ENCODE measurements around the gene KRT17.
"Not testable (repeated sequence)": the region's sequence is repeated elsewhere in the genome, so short reads cannot be mapped to it uniquely, and the experiment has no call there.

KRT17 gene

GRCh38 chr17:41635121-41636097, 11.0 kb upstream of the KRT17 start:
- no peak for FAIRE-seq
- DNase-seq (ENCODE audit: insufficient read length, low spot score) = no peak

GRCh38 chr17:41634639-41635038, 10.3 kb upstream of the KRT17 start:
- no peak for FAIRE-seq
- DNase-seq (ENCODE audit: insufficient read length, low spot score) = no peak

GRCh38 chr17:41633556-41634199, 9.3 kb upstream of the KRT17 start:
- DNase-seq (ENCODE audit: insufficient read length, low spot score) (no peak), FAIRE-seq (peak; percentile 18)

- FAIRE-seq = no peak
- DNase-seq (ENCODE audit: insufficient read length, low spot score) = no peak
These were observed 8.2 kb upstream of the KRT17 start for GRCh38 chr17:41632482-41633105.

- FAIRE-seq = no peak
- DNase-seq (ENCODE audit: insufficient read length, low spot score) = no peak
These were observed 7.5 kb upstream of the KRT17 start for GRCh38 chr17:41631898-41632285.

GRCh38 chr17:41631025-41631897, 6.9 kb upstream of the KRT17 start:
- DNase-seq (ENCODE audit: insufficient read length, low spot score) = no peak
- FAIRE-seq = no peak

GRCh38 chr17:41629826-41630670, 5.7 kb upstream of the KRT17 start:
- DNase-seq (ENCODE audit: insufficient read length, low spot score) (no peak), FAIRE-seq (no peak)

- no peak for FAIRE-seq
- DNase-seq (ENCODE audit: insufficient read length, low spot score) = no peak
These were observed 4.9 kb upstream of the KRT17 start for GRCh38 chr17:41629316-41629715.

- not testable (repeated sequence) for DNase-seq (ENCODE audit: insufficient read length, low spot score); FAIRE-seq
These were observed 4.4 kb upstream of the KRT17 start for GRCh38 chr17:41628621-41629255.

- not testable (repeated sequence) for FAIRE-seq; DNase-seq (ENCODE audit: insufficient read length, low spot score)
These were observed 3.6 kb upstream of the KRT17 start for GRCh38 chr17:41628073-41628370.

GRCh38 chr17:41627316-41628072, 3.1 kb upstream of the KRT17 start:
- DNase-seq (ENCODE audit: insufficient read length, low spot score) (no peak), FAIRE-seq (no peak)

GRCh38 chr17:41626914-41627295, 2.5 kb upstream of the KRT17 start:
- not testable (repeated sequence) for FAIRE-seq; DNase-seq (ENCODE audit: insufficient read length, low spot score)

- FAIRE-seq; DNase-seq (ENCODE audit: insufficient read length, low spot score): not testable (repeated sequence)
These were observed 1.9 kb upstream of the KRT17 start for GRCh38 chr17:41626028-41626913.

GRCh38 chr17:41625602-41626001, 1.2 kb upstream of the KRT17 start:
- no peak for FAIRE-seq
- no peak for DNase-seq (ENCODE audit: insufficient read length, low spot score)

- not testable (repeated sequence) for DNase-seq (ENCODE audit: insufficient read length, low spot score); FAIRE-seq
These were observed 1.1 kb downstream of the KRT17 start for GRCh38 chr17:41623184-41623861.

GRCh38 chr17:41622340-41623183, 1.8 kb downstream of the KRT17 start:
- DNase-seq (ENCODE audit: insufficient read length, low spot score); FAIRE-seq: not testable (repeated sequence)
